NOMO-1 (cell line): ENCODE measurements around the gene DIS3L2.

Experiments used
- DNase-seq, 2 experiments: peaks; one replicate each; lab custom pipeline; 2025; ENCODE audit not compliant: unreplicated experiment in 2 of 2; lab: John Stamatoyannopoulos, UW

Gene DIS3L2

GRCh38 chr2:232340171-232340935 is 378.8 kb downstream of the DIS3L2 start:
- no peak for DNase-seq

GRCh38 chr2:232341061-232341738 is 379.7 kb downstream of the DIS3L2 start:
- DNase-seq, result no peak

DNA sequence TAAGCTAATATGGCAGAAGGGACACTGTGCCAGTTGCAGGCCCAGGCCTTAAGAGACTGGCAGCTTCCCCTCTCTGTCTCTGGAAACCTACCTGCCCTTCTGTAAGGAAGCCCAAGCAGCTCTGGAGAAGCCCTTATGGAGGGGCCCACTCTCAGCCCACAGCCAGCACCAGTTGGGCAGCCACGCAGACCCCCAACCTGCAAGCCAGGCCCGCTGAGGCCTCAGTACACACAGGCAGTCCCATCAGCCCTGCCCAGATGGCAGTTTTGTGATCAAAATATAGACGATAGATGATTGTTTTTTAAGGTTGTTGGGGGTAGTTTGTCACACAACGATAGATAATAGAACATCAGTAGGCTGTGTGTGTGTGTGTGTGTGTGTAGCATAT is 380.2 kb downstream of the DIS3L2 start:
- no peak for DNase-seq

GRCh38 chr2:232342635-232343565 is 381.4 kb downstream of the DIS3L2 start:
- no peak for DNase-seq

DNA sequence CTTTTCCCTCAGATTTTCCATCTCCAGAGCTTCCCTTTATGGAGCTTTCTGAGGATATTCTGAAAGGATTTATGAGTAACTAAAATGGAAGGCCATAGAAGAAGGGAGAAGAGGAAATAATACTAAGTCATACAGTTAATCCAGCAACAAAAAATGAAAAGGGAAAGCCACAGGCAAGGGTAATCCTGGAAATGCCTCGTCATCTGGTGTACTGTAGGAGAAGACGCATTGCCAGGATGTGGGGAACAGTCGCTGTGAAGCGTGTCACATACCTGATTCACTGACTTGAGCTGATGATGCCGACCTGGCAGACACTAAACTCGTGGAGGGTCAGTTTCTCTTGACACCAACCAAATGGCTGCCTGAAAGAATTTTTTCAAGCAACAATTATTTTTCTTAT is 382.3 kb downstream of the DIS3L2 start:
- no peak for DNase-seq

- no peak for DNase-seq
Observed at GRCh38 chr2:232345251-232345650, 383.7 kb downstream of the DIS3L2 start.

DNA sequence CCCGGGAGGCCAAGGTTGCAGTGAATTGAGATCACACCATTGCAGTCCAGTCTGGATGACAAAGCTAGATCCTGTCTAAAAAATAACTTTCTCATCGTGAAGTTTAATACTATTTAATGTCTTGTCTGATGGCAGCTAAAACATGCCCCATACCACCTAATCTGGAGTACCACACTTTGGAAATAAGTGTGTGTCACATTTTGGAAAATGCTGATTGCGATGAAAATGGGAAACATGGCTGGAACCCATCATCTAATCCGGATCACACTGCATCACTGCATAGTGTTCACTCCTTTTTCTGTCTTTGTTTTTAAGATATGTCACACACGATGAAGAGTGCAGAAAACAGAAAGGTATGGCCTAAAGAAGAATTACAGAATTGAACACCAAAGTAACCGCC is 385.9 kb downstream of the DIS3L2 start:
- no peak for DNase-seq

- no peak for DNase-seq
Observed at GRCh38 chr2:232348936-232349335, 387.4 kb downstream of the DIS3L2 start.

- no peak for DNase-seq
Observed at GRCh38 chr2:232349546-232349945, 388.0 kb downstream of the DIS3L2 start.

GRCh38 chr2:232349946-232350635 is 388.6 kb downstream of the DIS3L2 start:
- DNase-seq, result no peak

- DNase-seq, result no peak
Observed at GRCh38 chr2:232350804-232351685, 389.5 kb downstream of the DIS3L2 start.

DNA sequence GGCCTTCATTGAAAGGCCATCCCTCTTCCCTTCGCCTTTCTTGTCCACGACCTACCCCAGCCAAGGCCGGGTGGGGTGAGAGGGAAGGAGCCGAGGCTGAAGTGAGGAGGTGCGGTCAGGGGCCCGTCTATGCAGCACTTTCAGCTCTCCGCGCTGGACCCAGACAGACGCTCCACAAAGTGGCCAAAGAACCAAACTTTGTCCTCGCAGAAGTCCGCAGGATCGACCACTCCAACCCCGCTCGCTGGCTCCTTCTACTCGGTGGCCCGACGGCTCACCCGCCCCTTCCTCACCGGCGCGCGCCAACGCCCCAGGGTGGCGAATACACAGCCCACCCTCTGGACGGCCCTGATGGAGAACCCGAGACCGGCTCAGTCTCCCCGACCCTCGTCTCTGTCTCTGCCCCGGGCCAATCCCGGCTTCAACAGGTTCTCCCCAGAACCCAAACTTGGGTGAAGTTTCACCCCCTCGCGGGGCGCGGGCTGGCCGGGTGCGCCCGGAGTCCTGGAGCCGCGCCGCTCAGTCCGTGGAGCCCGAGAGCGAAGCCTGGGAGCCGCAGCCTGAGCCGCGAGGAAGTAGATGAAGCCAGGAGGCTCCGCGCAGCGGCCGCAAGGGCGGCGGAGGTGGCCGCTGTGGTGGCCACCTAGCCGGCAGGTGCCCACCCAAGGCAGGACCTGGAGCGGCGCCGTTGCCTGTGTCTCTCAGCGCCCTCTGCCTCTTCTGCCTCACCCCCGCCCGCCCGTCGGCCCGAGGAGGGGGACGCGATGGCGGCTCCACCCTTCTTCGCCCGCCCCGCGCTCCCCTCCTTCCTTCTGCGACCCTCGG is 390.4 kb downstream of the DIS3L2 start:
- DNase-seq, result no peak

DNA sequence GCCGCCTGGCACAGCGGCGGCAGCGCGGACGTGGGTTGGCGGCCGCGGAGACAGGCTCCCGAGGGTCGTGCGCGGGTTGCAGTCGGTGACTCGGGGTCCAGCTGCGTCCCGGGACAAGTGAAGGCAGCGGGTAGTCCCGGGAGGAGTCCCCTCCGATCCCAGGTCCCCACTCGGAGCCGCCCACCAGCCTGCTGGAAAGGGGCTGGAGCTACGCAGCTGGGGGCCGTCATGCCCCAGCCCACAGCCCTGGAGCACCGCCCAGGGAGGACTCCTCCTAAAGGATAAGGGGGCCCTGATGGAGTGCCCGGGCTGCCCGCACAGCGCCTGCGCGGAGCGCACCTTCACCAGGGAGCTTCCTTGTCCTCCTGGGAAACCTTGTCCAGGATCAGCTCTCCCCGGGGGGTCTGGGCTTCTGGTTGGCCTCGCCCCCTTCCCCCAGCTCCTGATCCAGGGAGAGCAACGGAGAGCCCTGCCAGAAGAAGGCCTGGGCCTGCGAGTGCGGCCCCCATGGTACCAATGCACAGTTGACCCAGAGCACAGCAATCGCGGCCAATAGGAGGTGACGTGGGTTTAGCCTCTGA is 391.1 kb downstream of the DIS3L2 start:
- no peak for DNase-seq

GRCh38 chr2:232353096-232353495 is 391.6 kb downstream of the DIS3L2 start:
- DNase-seq, result no peak

DNA sequence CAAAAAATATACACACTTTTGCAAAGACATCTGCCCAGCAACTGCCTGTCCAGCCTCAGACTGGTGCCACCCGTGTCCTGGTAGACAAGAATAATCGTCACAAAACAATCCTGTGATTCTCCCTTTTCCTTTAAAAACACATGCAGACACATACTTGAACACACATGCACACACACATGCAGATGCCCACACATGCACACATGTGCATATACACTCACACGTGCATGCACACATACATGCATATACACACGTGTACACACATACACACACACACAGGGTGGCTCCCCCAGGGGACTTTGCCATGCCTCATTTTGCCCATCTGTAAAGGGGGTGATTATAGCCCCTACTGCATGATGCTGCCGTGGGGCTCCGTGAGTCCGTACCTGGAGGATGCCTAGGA is 392.1 kb downstream of the DIS3L2 start:
- no peak for DNase-seq

GRCh38 chr2:232354069-232354468 is 392.6 kb downstream of the DIS3L2 start:
- no peak for DNase-seq

GRCh38 chr2:232361646-232362045 is 400.1 kb downstream of the DIS3L2 start:
- no peak for DNase-seq

GRCh38 chr2:232362174-232362900 is 400.8 kb downstream of the DIS3L2 start:
- DNase-seq, result no peak
